Hippocampal formation (tissue), 2 donors: Measurements from ENCODE around the gene SLIT3.
"Not testable (repeated sequence)": the region's sequence is repeated elsewhere in the genome, so short reads cannot be mapped to it uniquely, and the experiment has no call there.

Experiments
- DNase-seq, 2 donors: peaks; one replicate each; lab custom pipeline; 2025; lab: John Stamatoyannopoulos, UW

Gene SLIT3

GRCh38 chr5:168770036-168770498 lies 530.9 kb downstream of the SLIT3 start:
- DNase-seq: no peak

GRCh38 chr5:168768172-168768571 lies 532.8 kb downstream of the SLIT3 start:
- no peak for DNase-seq

DNA sequence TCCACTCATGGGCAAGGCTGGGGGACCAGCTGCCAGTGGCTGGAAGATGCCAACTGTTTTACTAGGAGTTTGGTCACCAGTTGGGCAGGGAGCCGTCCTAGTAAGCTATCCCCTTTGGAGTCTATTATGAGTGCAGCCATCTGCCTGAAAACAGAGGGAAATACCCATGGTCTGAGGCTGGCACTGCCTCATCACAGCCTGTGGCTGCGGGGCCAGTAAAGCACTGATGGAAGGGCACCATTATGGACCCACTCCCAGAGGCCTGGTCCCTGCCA lies 534.6 kb downstream of the SLIT3 start:
- peak; percentile 7 to 20 for DNase-seq

- no peak for DNase-seq
These were observed 535.2 kb downstream of the SLIT3 start for GRCh38 chr5:168765551-168766425.

- no peak for DNase-seq
These were observed 535.8 kb downstream of the SLIT3 start for GRCh38 chr5:168765086-168765550.

DNA sequence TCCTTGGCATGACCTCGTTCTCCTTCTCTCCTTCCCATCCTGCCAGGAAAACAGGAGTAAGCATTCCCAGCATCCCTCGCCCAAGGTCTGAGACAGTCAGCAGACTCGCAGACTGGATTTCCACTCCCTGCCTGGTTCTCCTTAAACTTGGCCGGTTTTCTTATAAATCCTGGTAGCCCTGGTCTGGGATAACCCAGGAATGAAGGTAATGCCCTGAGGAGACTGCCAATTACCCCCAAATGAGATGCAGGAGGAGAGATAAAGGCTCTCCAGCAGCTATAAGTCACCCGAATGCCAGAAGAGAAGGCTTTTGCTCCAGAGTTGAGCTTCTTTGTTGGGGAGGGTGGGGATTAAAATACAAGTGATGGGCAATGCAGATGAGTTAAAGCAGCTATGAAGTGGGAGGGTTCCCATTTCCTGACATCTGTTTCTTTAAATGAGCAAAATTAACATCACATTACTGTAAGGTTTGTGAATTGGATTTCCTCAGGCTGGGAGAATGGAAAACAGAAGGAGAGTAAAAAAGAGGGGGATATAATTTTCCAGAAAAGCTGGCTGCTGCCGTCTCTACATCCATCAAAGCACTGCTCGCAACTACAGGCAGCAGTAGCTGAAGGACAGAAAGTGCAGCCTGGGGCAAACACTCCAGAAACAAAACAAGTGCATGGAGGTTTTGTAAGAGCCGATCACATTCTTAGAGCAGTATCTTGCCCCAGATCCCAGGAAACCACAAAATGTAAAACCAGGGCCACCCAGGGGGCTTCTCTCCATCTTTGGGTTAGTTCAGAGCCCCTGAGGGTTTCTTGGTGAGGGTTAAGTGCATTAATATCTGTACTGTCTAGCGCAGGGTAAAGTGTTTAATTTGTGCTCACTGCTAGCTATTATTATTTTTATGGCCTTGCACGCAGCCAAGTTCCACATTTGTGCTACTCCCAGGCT lies 544.2 kb downstream of the SLIT3 start:
- no peak for DNase-seq

- DNase-seq: no peak
These were observed 545.3 kb downstream of the SLIT3 start for GRCh38 chr5:168755548-168756093.

GRCh38 chr5:168753691-168754254 lies 547.2 kb downstream of the SLIT3 start:
- no peak for DNase-seq

DNA sequence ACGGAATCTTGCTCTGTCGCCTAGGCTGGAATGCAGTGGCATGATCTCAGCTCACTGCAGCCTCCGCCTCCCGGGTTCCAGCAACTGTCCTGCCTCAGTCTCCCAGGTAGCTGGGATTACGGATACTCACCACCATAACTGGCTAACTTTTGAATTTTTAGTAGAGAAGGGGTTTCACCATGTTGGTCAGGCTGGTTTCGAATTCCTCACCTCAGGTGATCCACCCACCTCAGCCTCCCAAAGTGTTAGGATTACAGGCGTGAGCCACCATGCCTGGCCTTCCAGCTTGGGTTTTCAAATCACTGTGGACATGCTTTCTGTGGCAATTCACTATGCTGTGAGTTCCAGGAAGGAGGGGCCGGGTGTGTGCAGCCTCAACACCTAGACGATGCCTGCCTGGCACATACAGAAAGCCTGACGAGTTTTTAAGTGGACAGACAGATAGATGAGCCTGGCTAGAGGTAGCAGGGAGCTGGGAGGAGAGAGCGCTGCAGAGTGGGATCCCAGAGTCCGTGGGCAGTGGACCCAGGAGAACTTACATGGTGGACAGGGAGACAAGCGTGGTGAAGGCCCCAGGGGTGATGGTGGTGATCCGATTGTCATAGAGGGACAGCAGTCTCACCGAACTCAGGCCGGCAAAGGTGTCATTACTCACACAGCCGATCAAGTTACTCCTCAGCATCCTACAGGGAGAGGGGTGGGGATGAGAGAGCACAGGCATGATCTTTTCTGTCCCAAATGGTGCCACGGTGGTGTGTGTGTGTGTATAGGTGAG lies 548.3 kb downstream of the SLIT3 start:
- no peak for DNase-seq

DNA sequence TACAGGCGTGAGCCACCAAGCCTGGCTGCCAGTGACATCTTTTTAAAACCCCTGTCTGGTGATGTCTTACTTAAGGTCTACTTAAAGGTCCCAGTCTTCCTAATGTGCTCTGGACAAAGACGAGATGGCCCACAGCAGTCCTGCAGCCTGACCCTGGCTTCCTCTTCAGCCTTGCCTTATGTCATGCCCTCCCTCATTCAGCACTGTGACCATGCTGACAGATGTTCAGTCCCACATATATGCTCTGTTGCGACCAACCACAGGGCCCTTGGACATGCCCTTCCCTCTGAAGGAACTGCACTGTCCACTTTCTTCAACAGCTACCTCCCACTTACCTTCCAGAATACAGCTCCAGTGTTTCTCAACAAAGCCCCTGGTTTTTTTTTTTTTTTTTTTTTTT lies 548.9 kb downstream of the SLIT3 start:
- DNase-seq: no peak

DNA sequence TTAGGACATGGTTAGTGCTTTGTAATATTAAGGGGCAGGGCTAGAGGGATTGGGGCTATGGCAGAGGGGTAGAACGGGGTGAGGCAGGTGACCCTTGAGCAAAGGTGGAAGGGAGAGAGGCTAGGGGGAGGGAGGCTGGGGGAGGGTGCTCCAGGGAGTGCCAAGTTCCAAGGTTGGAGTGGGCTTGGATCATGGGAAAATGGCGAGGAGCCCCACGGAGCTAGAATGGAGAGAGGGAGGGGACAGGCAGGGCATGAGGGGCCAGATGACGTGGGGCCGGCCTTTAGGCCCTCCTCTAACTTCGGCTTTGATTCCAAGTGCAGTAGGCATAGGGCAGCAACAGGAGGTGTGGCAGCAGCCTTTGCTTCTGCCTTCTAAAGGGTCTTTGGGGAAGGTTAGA lies 550.0 kb downstream of the SLIT3 start:
- no peak for DNase-seq

GRCh38 chr5:168749391-168750100 lies 551.4 kb downstream of the SLIT3 start:
- DNase-seq: no peak

GRCh38 chr5:168747987-168748777 lies 552.8 kb downstream of the SLIT3 start:
- no peak for DNase-seq

GRCh38 chr5:168746893-168747640 lies 553.9 kb downstream of the SLIT3 start:
- DNase-seq: no peak

- not testable (repeated sequence) for DNase-seq
These were observed 554.6 kb downstream of the SLIT3 start for GRCh38 chr5:168746126-168746892.

- DNase-seq: no peak
These were observed 557.3 kb downstream of the SLIT3 start for GRCh38 chr5:168743617-168744016.

DNA sequence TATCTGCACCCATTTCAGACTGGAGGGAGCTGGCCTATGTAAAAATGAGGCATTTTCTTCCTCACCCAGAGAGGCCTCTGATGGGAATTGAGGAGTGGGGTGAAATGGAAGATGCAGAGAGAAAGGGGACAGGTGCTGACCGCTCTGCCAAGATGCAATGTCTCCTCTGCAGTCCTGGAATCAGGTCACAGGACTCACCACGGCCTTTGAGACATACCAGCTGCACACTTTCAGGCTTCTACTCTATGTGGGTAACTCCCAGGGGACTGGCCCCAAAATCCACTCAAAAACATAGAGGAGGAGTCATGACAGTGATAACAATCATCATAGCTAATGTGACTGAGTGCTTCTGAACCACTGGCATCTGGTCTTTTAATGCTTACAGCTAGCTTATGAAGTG lies 558.6 kb downstream of the SLIT3 start:
- DNase-seq: not testable (repeated sequence)

DNA sequence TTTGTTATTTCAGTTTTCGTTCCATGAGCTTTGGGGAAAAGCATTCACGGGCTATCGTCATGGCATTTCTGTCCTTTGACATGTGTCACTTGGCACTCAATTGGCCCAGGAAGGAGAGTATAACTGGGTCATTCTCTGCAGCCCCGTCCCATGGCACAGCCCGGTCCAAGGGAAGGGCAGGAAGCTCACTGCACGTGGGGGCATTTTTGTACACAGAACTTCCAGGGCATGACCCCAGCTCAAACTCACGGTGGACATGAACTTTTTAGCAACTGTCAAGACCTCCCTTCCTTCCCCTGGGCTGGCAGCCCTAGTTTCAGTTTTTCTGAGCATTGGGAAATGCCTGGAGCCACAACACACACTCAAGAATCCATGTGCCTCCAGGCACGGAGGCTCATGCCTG lies 560.1 kb downstream of the SLIT3 start:
- no peak for DNase-seq
